Measurements from ENCODE around the gene TIGD7.
A peak's percentile ranks its signal among the peaks of the same experiment; 100 is the strongest.
"Not testable (repeated sequence)": the region's sequence is repeated elsewhere in the genome, so short reads cannot be mapped to it uniquely, and the experiment has no call there.

Gene TIGD7

DNA sequence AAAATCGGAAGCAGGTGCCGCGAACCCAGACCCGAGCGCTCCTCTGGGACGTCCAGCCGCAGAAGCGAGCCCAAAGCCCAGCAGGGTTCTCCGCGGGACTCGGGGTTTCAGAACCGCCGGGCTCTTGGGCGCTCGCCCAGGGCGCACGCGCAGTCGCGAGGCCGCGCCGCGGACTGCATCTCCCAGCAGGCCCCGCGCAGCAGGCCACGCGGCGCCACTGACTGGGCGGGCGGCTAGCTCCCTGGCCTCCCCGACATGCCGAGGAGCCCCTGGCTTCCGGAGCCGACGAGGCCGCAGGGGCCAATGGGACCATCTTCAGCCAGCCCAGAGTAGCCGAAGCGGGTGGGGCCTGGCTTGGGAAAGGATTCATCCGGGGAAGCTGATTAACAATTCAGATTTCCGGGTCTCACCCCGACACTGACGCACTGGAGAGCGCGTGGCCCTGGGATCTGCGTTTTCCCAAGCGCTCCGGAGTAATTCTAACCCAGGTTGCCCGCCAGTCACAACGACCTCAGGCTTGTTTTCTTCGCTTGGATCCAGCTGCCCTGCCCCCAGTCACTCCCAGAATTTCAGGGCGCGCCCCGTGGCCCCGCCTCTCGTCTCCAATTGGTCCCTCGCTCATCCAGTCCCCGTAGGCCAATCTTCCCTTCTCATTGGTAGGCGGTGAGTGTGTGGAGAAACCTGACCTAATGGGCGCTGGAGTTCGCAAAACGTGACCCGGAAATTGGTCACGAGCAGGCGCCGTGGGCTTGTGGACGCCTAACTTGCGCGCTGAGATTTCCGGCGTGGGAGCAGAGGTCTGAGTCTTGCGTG, 22.3 kb downstream of the TIGD7 start, which contains the start of gene ZNF263:
Gene ZNF263 (plus strand): TSS at position 762 of the 813 bp plus-strand sequence. CDS start 328 bp downstream, outside the sequence.
- DNase-seq (ENCODE audit: low spot score) = peak; percentile 97

DNA sequence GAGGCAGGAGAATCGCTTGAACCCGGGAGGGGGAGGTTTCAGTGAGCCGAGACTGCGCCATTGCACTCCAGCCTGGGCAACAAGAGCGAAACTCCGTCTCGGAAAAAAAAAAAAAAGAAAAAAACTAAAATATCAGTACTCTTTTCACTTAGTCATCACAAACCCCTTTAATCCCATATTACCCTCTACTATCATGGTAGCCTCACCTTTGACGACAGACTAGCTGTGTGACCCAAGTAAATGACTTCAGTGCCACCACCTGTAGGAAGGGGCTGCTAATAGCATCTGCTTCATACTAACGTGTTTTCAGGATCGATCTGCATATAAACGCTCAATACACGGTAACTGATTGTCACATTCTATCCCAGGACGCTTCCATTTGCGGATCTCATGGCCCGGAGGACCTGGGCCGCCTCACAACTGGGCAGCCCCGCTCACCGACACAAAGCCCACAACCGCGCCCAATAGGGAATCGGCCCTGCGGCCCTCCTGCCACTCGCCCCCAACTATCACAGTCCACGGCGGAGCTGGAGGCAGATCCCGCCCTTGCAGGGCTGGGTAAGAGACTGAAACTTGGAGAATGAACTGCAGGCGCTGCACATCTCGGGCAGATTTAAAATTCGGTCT, 23.0 kb downstream of the TIGD7 start:
- DNase-seq (ENCODE audit: low spot score) = no peak

DNA sequence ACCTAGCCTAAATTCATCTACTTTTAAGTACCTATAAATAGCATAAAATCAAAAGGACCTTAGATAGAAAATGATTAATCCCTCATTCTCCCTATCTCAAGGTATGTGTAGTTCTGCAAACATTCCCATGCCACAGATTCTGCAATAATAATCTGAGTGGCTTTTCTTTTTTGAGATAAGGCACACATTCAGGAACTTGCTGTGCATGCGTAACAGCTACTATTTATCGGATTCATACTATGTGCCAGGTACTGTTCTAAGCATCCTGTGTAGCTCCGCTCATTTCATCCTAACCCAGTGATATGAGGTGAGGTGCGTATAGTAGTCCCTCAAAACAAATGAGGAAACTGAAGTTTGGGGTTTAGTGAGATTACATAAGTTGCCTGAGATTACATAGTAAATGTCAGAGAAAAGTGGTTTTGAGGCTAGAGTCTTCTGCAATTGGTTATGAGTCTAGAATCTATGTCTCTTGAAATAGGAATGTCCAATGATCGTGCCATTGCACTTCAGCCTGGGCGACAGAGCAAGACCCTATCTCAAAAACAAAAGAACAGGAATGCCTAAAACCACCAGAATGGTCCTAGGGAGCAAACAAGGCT, 23.9 kb downstream of the TIGD7 start:
- DNase-seq (ENCODE audit: low spot score) = no peak

DNA sequence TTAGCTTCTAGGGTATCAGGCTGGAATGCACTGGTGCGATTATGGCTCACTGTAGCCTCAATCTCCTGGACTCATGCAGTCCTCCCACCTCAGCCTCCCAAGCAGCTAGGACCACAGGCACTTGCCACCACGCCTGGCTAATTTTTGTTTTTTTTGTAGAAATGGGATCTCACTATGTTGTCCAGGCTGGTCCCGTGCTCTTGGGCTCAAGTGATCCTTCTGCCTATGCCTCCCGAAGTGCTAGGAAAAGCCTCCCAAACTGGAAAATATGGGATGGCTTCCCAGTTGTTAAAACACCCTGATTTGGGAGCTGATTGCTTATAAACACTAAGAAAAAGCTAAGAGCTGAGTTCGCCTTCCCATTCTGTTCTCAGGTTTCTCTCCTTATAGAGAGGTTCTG, 28.6 kb downstream of the TIGD7 start:
- no peak for DNase-seq (ENCODE audit: low spot score)

- no peak for DNase-seq (ENCODE audit: low spot score)
These were observed 30.3 kb downstream of the TIGD7 start for GRCh38 chr16:3274947-3275346.

DNA sequence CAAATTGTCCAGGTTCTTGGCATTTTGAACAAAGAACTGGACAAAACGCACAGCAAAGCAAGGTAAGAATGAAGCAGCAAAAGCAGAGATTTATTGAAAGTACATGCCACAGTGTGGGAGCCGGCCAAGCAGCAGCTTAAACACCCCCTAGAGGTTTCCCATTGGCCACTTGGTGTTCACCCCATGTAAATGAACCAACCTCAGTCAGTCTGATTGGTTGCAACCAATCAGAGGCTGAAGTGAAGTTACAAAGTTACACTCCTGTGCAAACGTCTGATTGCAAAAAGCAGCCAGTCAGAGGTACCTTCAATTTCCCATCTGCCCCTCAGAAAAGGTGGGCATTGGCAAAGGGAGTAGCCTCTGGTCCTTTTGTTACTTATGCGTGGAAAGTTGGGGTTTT, 30.7 kb downstream of the TIGD7 start:
- DNase-seq (ENCODE audit: low spot score) = peak; percentile 39

DNA sequence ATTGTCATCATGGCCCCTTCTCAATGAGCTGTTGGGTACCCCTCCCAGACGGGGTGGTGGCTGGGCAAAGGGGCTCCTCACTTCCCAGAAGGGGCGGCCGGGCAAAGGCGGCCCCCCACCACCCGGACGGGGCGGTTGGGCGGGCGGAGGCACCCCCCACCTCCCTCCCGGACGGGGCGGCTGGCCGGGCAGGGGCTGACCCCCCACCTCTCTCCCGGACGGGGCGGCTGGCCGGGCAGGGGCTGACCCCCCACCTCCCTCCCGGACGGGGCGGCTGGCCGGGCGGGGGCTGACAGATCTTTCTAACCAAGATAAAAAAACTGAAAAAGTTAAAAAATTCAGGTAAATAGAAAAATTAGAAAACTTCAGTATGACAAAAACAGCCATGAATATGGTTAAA, 33.9 kb downstream of the TIGD7 start:
- not testable (repeated sequence) for DNase-seq (ENCODE audit: low spot score)

- not testable (repeated sequence) for DNase-seq (ENCODE audit: low spot score)
These were observed 34.5 kb downstream of the TIGD7 start for GRCh38 chr16:3270718-3271117.

- no peak for DNase-seq (ENCODE audit: low spot score)
These were observed 36.9 kb downstream of the TIGD7 start for GRCh38 chr16:3268294-3268693.

DNA sequence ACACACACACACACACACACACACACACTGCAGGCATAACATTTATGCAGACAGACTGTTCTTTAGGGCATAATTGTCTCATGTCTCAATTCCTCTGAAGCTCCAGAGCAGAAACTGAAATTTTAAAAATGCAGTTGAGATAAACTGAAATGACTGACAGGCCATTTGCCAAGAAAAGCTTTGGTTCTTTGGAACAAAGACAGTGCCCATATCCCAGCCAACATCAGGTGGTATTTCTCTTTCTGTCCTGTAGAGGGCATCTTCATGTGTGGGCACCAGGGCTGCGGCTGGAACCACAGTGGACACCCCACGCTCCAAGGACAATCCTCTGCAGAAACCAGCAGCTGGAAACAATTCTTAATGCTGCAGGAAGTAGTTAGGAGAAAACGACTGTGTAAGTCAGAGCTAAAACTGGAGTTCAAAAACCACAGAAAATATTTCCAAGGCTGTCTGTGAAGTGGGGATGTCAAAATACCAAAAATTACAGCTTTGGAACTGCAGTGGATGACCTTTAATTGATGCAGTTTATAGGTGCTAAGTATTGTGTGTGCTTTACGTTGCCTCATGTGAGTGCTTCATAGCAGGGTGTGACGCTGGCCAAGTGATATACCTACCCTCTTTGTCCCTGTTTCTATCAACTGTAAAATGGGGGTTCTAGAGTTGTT, 38.2 kb downstream of the TIGD7 start:
- DNase-seq (ENCODE audit: low spot score) = peak; percentile 68

- DNase-seq (ENCODE audit: low spot score) = peak; percentile 98
These were observed 40.8 kb downstream of the TIGD7 start for GRCh38 chr16:3264137-3265036.

DNA sequence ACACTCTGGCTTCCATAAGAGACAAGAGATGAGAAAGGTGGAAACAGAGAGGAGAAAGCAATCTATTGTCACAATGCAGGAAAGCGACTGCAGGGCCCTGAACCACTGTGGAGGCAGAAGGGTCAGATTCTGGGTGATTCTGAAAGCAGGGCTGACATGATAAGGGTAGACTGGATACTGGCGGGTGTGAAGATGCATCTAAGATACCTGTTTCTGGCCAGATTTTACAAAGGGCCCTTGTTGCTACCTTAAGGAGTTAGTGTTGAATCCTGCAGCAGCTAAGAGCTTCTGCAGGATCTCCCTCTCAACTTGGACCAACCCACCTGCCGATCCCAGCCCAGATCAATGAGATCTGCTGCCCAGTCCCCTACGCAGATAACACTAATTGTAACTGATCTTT, 42.7 kb downstream of the TIGD7 start:
- no peak for DNase-seq (ENCODE audit: low spot score)

- DNase-seq (ENCODE audit: low spot score) = no peak
These were observed 45.4 kb downstream of the TIGD7 start for GRCh38 chr16:3259836-3260235.

DNA sequence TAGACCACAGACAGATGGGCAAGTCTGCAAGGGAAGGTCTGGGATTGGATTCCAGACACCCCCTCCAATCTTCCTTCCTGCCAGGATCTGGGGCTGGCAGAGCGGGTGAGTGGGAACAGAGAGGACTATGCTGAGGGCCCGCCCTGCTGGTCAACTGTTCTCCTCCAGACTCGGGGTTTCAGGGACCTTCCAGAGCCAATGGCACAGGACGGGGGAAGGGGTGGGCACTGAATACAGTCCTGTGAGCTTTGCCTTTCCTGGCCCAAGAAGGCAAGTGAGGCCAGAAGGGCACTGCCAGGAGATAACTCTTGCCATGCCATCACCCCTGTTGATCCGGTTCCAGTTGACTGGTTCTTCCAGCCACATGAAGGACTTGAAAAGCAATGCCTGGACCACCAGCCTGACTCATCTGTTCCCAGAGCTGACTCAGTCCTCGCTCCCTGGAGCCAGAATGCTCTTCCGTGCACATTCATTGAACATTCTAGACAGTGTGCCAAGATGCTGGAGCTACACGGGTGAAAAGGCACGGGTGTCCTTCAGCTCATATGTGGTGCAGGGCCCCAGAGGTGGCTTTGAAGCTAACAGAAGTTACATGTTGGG, 48.3 kb downstream of the TIGD7 start:
- no peak for DNase-seq (ENCODE audit: low spot score)

- DNase-seq (ENCODE audit: low spot score) = no peak
These were observed 48.9 kb downstream of the TIGD7 start, which contains the start of gene MEFV for GRCh38 chr16:3256146-3256865. TSS of gene MEFV (minus strand) at chr16:3256633. CDS start at chr16:3256587, 46 bp downstream.

GRCh38 chr16:3254309-3254708, 50.9 kb downstream of the TIGD7 start:
- no peak for DNase-seq (ENCODE audit: low spot score)

- DNase-seq (ENCODE audit: low spot score) = no peak
These were observed 52.3 kb downstream of the TIGD7 start for GRCh38 chr16:3252967-3253366.

DNA sequence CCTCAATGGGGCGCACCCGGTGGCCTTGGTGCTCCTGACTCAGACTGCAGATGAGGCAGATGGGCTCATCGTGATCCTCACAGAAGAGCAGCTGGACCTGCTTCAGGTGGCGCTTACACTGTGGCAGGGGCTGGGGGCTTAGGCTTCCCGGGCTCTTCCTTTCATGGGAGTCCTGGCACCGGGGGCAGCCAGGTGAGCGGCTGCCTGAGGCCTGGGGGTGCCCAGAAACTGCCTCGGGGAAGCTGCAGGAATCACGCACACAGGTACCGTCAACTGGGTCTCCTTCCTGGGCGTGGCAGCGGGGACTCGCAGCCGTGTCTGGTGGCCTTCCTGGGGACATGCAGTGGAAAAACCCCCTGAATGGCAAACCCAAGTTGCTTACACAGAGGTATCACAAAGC, 55.8 kb downstream of the TIGD7 start:
- no peak for DNase-seq (ENCODE audit: low spot score)

GRCh38 chr16:3249020-3249419, 56.2 kb downstream of the TIGD7 start:
- no peak for DNase-seq (ENCODE audit: low spot score)

Data from NAMALWA (cell line).